Breast epithelium (tissue), 3 donors: Measurements from ENCODE around the gene ZNF223.

Experiments
- CTCF ChIP-seq, 3 donors: fragments of 450-650 bp; IDR thresholded peaks; one replicate each; pipeline ENCODE4 v1.5.1; 2016 to 2017; ENCODE audit warnings: antibody characterized with exemption in 3 of 3, mild to moderate bottlenecking in 3 of 3, moderate library complexity in 3 of 3
- POLR2A ChIP-seq: fragments of 450-650 bp; IDR thresholded peaks from one replicate; pipeline ENCODE4 v1.6.1; 2016; ENCODE audit warnings: antibody characterized with exemption, mild to moderate bottlenecking, moderate library complexity
- POLR2AphosphoS5 ChIP-seq, 3 donors: sonication (generic); formaldehyde crosslinking; IDR thresholded peaks; one replicate each; pipeline ENCODE4 v1.6.1; 2017; ENCODE audit warnings: antibody characterized with exemption in 3 of 3

- TF ChIP-seq CTCF (IDR thresholded peaks at IDR 0.05): no peak
- TF ChIP-seq POLR2A: no peak
- TF ChIP-seq POLR2AphosphoS5 (IDR thresholded peaks at IDR 0.05): no peak
Measured at GRCh38 chr19:44019498-44019897, 32.3 kb upstream of the ZNF223 start.
